ENCODE measurements around the gene SLC13A1. TPM values are rescaled to one million over a fixed set of nuclear protein-coding genes. Genes with fewer than 3 reads are reported as not detected.

Gene SLC13A1
- total and polyA plus RNA-seq, 8 donors = 0.18 TPM; not detected in 7

DNA sequence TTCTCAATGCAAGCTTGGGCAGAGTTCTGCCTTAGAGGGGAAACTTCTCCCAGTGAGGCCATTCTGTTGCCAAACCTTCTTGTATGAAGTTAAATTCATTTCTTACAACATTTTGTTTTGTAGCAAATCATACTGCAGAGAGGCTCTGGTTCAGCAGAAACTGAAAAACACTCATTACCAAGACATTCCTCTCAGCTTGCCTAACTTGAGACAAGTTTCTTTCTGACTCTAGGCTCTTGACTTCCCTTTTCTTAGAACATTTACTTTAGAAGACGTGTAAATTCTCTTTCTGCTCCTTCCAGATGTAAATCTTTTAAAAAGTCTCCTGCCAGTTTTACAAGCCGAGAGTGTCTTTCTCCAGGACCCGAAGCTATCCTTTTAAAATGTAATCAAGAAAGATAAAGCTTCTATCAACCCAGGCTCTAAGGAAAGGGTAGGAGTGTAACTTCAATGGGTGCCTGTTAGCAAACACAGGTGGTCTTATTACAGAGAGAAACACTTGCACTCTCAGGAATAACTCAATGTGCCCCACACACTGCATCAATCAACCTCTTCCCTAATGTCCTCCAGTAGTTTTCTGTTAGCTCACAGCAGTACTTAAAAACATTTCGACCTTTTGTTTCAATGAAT is 123.8 kb downstream of the SLC13A1 start:
- Histone ChIP-seq H3K27ac (no peak overlapping the region), H3K27me3 (no peaks in the 10 kb centered on the region), H3K4me1 (no peaks in the 10 kb centered on the region), H3K36me3 (no peaks in the 10 kb centered on the region), H3K9me3 (peaks cover 0 to 2% (median under 1%) of the 10 kb centered on the region in 4 donors), H3K4me3 (no peak overlapping the region)
- TF ChIP-seq, protein P1, sequence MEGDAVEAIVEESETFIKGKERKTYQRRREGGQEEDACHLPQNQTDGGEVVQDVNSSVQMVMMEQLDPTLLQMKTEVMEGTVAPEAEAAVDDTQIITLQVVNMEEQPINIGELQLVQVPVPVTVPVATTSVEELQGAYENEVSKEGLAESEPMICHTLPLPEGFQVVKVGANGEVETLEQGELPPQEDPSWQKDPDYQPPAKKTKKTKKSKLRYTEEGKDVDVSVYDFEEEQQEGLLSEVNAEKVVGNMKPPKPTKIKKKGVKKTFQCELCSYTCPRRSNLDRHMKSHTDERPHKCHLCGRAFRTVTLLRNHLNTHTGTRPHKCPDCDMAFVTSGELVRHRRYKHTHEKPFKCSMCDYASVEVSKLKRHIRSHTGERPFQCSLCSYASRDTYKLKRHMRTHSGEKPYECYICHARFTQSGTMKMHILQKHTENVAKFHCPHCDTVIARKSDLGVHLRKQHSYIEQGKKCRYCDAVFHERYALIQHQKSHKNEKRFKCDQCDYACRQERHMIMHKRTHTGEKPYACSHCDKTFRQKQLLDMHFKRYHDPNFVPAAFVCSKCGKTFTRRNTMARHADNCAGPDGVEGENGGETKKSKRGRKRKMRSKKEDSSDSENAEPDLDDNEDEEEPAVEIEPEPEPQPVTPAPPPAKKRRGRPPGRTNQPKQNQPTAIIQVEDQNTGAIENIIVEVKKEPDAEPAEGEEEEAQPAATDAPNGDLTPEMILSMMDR (IDR thresholded peaks at IDR 0.05) = no peak
- TF ChIP-seq EP300 (IDR thresholded peaks at IDR 0.05) = no peak
- TF ChIP-seq POLR2A (IDR thresholded peaks at IDR 0.05) = no peak
- no peak for TF ChIP-seq POLR2AphosphoS5 (IDR thresholded peaks at IDR 0.05)
- intact Hi-C loops (cut with DNase I; ENCODE audit: low total_unique reads) = no loop called here
- 7 to 15% (median 11%) methylated on average over 3 to 4 of the region's 4 CpGs for WGBS, 5 donors
- DNase-seq = no peak

DNA sequence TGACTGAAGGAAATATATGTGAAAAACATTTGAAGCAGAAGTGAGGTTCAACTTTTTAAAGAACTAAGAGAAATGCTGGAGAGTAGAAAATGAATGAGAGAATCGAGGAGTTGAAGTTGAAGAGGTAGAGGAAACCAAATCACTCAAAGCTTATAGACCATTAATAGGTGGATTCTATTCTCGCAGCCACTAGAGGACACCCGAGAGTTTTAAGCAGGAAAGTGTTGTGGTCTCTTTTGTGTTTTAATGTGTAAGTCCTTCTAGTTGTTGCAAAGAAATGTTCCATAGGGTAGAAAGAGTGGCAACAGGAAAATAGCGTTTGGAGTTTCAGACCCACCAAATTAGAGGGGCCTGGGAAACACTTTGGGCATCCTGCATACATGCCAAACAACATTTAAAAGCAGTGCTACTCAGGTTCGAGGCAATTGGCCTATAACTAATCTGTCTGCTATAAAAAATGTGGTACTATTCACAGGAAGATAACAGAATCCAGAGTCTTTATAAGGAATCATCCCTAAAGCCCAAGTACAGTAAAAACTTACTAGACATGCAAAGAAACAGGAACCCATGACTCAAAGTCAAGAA is 129.0 kb downstream of the SLC13A1 start:
- Histone ChIP-seq H3K4me1 (no peaks in the 10 kb centered on the region), H3K27me3 (no peaks in the 10 kb centered on the region), H3K27ac (no peak overlapping the region), H3K4me3 (no peak overlapping the region), H3K9me3 (peaks cover 0 to 3% (median 1%) of the 10 kb centered on the region in 4 donors), H3K36me3 (no peaks in the 10 kb centered on the region)
- no peak for DNase-seq
- TF ChIP-seq POLR2AphosphoS5 (IDR thresholded peaks at IDR 0.05) (no peak), EP300 (IDR thresholded peaks at IDR 0.05) (no peak), POLR2A (IDR thresholded peaks at IDR 0.05) (no peak)
- TF ChIP-seq, protein P1 (IDR thresholded peaks at IDR 0.05) = no peak
- WGBS, 5 donors = 53 to 66% (median 61%) methylated on average over 5 of the region's 5 CpGs
- intact Hi-C loops (cut with DNase I; ENCODE audit: low total_unique reads) = no loop called here

DNA sequence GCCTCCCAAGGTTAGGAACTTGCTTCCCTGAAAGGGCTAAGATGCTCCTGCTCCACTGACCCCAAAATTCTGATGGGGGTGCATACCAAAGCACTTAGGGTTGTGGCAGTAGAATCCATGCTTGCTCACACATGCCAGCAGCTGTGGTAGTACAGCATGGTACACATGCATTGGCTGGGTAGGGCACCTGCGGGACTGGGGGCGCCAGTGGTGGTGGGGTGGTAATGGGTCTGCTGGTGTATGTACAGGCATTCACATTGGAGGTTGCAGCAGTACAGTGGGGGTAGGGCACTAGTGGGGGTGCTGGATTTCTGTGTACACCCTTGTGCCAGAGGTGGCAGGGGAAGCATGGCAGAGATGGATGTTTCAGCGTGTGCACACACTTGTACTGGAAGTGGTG is 132.0 kb downstream of the SLC13A1 start:
- DNase-seq = no peak
- 90 to 99% (median 94%) methylated on average over 3 of the region's 3 CpGs for WGBS, 5 donors
- intact Hi-C loops (cut with DNase I; ENCODE audit: low total_unique reads) = no loop called here
- no peak for TF ChIP-seq EP300 (IDR thresholded peaks at IDR 0.05)
- TF ChIP-seq POLR2A (IDR thresholded peaks at IDR 0.05) = no peak
- TF ChIP-seq, protein P1 (IDR thresholded peaks at IDR 0.05) = no peak
- no peak for TF ChIP-seq POLR2AphosphoS5 (IDR thresholded peaks at IDR 0.05)
- no peaks in the 10 kb centered on the region for H3K27me3 ChIP-seq
- H3K4me3 ChIP-seq = no peak overlapping the region
- peaks cover 0 to 3% (median 1%) of the 10 kb centered on the region in 4 donors for H3K9me3 ChIP-seq
- no peaks in the 10 kb centered on the region for H3K4me1 ChIP-seq
- H3K36me3 ChIP-seq = no peaks in the 10 kb centered on the region
- no peak overlapping the region for H3K27ac ChIP-seq

Other genes starting within 250 kb of the SLC13A1 start
- gene TAS2R16, start 204.3 kb downstream of the SLC13A1 start, total RNA-seq = not detected
- gene TAS2R16, start 204.3 kb downstream of the SLC13A1 start, polyA plus RNA-seq = not detected